PFSK-1 (cell line): ENCODE data around the gene GNG13.

ENCODE experiments used
- FOXP2 ChIP-seq: optimal IDR thresholded peaks from 2 replicates; pipeline ENCODE3; 2011; ENCODE audit warnings: borderline replicate concordance, control low read depth, inconsistent platforms; ENCODE audit not compliant: insufficient read depth; ENCODE audit errors: extremely low read length, extremely low read depth
- POLR2AphosphoS5 ChIP-seq: IDR thresholded peaks from 2 replicates; pipeline ENCODE4 v1.6.1; 2012; ENCODE audit warnings: low read depth, mild to moderate bottlenecking, control low read depth, low read length, moderate library complexity
- SIN3A ChIP-seq: IDR thresholded peaks from 2 replicates; pipeline ENCODE4 v1.6.1; 2012; ENCODE audit warnings: mild to moderate bottlenecking, low read length, moderate library complexity, borderline replicate concordance; ENCODE audit not compliant: insufficient read depth
- TAF1 ChIP-seq: IDR thresholded peaks from 2 replicates; pipeline ENCODE4 v1.6.1; 2012; ENCODE audit warnings: low read length, control low read depth, borderline replicate concordance; ENCODE audit not compliant: insufficient read depth
- TF ChIP-seq, protein P1 (sequence below), 2 experiments: IDR thresholded peaks; 2 replicates each; pipeline versions ENCODE4 v1.6.1 to v1.8.0; 2011 to 2012; ENCODE audit warnings: low read depth in 2 of 2, low read length in 2 of 2, control low read depth in 1 of 2, inconsistent platforms in 1 of 2, mild to moderate bottlenecking in 1 of 2, moderate library complexity in 1 of 2; ENCODE audit not compliant: insufficient read depth in 1 of 2

The GNG13 gene

DNA sequence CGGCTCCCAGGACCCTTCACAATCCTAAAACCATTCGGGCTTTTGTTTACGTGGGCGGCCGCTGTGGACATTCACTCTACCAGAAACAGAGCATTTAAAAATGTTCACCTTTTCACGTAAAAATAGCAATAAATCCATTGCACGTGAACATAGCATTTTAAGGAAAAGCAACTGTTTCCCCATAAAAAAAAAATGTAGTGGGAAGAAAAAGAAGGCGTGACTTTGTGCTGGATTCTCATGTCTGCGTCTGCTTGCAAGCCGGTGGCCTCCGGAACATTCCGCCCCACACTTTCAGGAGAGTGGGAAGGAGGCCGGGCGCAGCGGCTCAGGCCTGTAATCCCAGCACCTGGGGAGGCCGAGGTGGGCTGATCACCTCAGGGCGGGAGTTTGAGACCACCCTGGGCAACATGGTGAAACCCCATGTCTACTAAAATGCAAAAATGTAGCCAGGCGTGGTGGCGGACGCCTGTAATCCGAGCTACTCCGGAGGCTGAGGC is 13.4 kb upstream of the GNG13 start:
- TF ChIP-seq TAF1 (no peak), SIN3A (no peak), FOXP2 (no peak), POLR2AphosphoS5 (no peak)
- TF ChIP-seq, protein P1, sequence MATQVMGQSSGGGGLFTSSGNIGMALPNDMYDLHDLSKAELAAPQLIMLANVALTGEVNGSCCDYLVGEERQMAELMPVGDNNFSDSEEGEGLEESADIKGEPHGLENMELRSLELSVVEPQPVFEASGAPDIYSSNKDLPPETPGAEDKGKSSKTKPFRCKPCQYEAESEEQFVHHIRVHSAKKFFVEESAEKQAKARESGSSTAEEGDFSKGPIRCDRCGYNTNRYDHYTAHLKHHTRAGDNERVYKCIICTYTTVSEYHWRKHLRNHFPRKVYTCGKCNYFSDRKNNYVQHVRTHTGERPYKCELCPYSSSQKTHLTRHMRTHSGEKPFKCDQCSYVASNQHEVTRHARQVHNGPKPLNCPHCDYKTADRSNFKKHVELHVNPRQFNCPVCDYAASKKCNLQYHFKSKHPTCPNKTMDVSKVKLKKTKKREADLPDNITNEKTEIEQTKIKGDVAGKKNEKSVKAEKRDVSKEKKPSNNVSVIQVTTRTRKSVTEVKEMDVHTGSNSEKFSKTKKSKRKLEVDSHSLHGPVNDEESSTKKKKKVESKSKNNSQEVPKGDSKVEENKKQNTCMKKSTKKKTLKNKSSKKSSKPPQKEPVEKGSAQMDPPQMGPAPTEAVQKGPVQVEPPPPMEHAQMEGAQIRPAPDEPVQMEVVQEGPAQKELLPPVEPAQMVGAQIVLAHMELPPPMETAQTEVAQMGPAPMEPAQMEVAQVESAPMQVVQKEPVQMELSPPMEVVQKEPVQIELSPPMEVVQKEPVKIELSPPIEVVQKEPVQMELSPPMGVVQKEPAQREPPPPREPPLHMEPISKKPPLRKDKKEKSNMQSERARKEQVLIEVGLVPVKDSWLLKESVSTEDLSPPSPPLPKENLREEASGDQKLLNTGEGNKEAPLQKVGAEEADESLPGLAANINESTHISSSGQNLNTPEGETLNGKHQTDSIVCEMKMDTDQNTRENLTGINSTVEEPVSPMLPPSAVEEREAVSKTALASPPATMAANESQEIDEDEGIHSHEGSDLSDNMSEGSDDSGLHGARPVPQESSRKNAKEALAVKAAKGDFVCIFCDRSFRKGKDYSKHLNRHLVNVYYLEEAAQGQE (IDR thresholded peaks at IDR 0.05; ENCODE audit: insufficient read depth in 1 of 2, low read depth in 2 of 2, low read length in 2 of 2): no peak

DNA sequence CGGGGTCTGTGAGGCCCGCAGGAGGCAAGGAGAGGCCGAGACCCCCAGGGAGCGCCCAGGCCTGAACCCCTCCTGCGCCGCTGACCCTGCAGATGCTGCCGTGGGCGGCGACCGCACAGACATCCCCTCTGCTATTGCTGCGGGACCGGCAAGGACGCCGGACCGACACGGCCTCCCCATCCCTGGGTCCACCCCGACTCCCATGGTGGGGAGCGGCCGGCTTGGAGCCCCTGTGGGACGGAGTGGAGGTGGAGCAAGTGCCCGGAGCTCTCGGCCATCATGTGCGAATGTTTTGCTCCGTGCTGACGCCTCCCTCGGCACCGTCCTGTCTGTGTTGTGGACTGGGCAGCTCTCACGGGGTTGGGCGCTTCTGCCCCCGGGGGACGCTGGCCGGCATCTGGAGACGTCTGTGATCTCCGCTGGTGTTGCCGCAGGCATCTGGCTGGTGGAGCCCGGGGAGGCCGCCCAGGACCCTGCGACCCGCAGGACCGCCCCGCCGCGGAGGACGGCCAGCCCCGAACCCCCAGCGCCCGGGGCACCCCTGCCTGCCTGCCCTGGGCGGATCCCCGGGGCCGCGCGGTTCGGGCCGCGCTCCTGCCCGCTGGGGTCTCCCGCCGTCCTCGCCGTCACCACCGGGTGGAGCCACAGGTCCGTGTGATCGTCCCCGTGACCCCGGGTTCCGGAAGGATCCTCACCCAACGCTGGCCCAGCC is 12.8 kb upstream of the GNG13 start:
- TF ChIP-seq TAF1 (no peak), FOXP2 (no peak), POLR2AphosphoS5 (no peak), SIN3A (no peak)
- TF ChIP-seq, protein P1 (IDR thresholded peaks at IDR 0.05; ENCODE audit: insufficient read depth in 1 of 2, low read depth in 2 of 2, low read length in 2 of 2): no peak

DNA sequence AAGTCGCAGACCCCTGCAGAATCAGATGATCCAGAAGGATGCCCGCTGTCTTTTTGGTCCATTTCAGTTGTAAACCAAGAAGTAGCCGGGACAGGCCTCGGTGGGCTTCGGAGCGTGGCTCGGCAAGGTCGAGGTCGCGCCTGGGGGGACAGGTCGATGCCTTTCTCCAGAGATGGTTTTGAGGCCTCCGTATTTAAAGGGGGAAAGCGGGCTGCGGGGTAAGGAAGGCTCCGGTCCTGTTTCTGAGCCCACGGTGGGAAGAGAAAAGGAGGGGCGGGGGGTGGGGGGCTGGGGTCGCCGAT is 7.5 kb upstream of the GNG13 start:
- TF ChIP-seq POLR2AphosphoS5 (no peak), SIN3A (no peak), TAF1 (no peak), FOXP2 (no peak)
- TF ChIP-seq, protein P1 (IDR thresholded peaks at IDR 0.05; ENCODE audit: insufficient read depth in 1 of 2, low read depth in 2 of 2, low read length in 2 of 2): no peak

DNA sequence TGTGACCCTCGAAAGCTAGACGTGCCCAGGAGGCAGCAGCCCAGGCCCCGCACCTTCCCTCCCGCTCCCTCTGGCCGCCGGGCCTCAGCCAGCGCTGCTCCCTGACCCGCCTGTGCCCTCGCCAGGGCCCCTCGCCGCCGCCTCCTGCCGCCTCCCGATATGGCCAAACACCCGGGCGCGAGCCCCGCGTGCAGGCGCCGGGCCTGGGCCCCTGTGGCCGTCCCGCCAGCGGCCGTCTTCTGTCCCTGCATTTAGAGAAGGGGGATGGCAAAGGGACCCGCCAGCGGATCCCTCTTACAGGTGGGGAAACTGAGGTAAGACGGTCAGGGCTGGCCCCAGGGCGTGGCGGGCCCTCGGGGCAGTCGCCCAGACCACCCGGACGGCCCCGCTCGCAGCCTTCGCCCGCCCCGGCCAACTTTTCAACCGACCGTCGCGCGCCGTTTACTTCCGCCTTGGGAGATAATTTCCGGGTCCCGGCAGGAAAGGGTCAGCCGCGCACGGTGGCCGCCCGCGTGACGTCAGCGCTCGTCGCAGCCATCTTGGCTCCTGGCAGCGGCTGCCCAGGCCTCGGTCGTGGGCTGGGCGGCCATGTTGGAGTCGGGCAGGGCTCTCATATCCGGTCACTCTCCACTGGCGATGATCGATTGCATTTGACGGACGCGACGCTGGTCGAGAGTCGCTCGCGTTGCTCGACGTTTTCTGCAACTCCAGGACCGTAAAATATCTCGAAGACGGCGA is 7.0 kb upstream of the GNG13 start:
- TF ChIP-seq FOXP2: peak; percentile 85
- TF ChIP-seq SIN3A: no peak
- no peak for TF ChIP-seq TAF1
- peak; percentile 54 for TF ChIP-seq POLR2AphosphoS5
- TF ChIP-seq, protein P1 (IDR thresholded peaks at IDR 0.05; ENCODE audit: insufficient read depth in 1 of 2, low read depth in 2 of 2, low read length in 2 of 2): no peak
